Measurements from ENCODE around the gene EGF.

EGF gene

DNA sequence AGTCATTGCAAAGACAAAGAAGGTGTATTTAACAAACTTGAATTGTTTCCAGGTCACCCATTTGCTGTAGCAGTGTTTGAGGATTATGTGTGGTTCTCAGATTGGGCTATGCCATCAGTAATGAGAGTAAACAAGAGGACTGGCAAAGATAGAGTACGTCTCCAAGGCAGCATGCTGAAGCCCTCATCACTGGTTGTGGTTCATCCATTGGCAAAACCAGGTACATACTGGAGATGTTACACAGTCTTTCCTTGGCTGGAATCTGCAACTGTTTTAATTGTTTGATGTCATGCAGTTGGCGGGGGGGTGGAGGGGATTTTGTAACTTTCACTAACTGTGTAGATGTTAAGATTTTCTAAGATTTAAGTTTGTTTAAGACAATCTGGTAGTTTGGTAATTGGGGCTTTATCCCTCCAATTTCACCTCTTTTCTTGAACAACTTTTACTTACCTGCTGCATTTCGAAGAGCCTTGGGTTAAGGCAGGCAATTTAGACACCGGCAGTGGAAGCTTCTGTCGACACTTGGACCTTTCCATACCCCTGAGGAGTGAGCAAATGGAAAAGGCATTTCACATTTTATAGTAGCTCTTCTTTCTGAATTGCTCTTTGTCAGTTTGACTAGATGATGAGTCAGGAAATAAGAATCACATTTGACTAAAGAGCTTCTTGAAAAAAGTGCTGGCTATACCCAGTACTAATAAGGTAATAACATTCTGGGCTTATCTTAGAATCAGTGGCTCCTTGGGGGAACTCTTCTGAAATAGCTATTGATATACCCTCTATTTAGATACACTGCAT, 67.4 kb downstream of the EGF start:
- H4K20me1 ChIP-seq (ENCODE audit: low read depth, low read length) = no peaks in the 10 kb centered on the region
- no peak overlapping the region for H3K27ac ChIP-seq (ENCODE audit: low read depth, low read length)
- H3K27me3 ChIP-seq (ENCODE audit: low read length) = no peaks in the 10 kb centered on the region
- no peak overlapping the region for H2AFZ ChIP-seq (ENCODE audit: low read depth, low read length, severe bottlenecking)
- no peaks in the 10 kb centered on the region for H3F3A ChIP-seq (ENCODE audit: insufficient read depth)
- H3K9me2 ChIP-seq (replicated peaks; ENCODE audit: insufficient read depth, low read length) = no peaks in the 10 kb centered on the region
- no peak overlapping the region for H3K9ac ChIP-seq (ENCODE audit: low read length)
- H3K4me3 ChIP-seq (ENCODE audit: insufficient read depth, low read length, poor library complexity, severe bottlenecking) = no peak overlapping the region
- no peaks in the 10 kb centered on the region for H3K79me2 ChIP-seq (ENCODE audit: insufficient read depth, low read length)
- H3K9me3 ChIP-seq (ENCODE audit: insufficient read depth, low read length) = no peaks in the 10 kb centered on the region
- no peaks in the 10 kb centered on the region for H3K36me3 ChIP-seq (ENCODE audit: low read length)
- H3K4me2 ChIP-seq (ENCODE audit: low read depth, low read length, poor library complexity, severe bottlenecking) = no peak overlapping the region
- no peak for TF ChIP-seq EZH2phosphoT487 (conservative IDR thresholded peaks at IDR 0.05; ENCODE audit: low read length)
- TF ChIP-seq, protein P1, sequence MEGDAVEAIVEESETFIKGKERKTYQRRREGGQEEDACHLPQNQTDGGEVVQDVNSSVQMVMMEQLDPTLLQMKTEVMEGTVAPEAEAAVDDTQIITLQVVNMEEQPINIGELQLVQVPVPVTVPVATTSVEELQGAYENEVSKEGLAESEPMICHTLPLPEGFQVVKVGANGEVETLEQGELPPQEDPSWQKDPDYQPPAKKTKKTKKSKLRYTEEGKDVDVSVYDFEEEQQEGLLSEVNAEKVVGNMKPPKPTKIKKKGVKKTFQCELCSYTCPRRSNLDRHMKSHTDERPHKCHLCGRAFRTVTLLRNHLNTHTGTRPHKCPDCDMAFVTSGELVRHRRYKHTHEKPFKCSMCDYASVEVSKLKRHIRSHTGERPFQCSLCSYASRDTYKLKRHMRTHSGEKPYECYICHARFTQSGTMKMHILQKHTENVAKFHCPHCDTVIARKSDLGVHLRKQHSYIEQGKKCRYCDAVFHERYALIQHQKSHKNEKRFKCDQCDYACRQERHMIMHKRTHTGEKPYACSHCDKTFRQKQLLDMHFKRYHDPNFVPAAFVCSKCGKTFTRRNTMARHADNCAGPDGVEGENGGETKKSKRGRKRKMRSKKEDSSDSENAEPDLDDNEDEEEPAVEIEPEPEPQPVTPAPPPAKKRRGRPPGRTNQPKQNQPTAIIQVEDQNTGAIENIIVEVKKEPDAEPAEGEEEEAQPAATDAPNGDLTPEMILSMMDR (IDR thresholded peaks at IDR 0.05; ENCODE audit: insufficient read depth, low read length, poor library complexity, severe bottlenecking) = no peak

DNA sequence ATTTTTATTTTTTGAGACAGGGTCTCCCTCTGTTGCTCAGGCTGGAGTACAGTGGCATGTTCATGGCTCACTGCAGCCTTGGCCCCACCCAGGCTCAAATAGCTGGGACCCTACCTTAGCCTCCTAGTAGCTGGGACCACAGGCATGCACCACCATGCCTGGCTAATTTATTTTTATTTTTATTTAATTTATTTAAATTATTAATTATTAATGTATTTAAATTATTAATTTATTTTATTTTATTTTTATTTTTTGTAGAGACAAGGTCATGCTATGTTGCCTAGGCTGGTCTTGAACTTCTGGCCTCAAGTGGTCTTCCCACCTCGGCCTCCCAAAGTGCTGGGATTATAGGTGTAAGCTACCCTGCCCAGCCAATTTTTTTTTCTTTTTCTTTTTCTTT, 69.3 kb downstream of the EGF start:
- no peaks in the 10 kb centered on the region for H3F3A ChIP-seq (ENCODE audit: insufficient read depth)
- no peak overlapping the region for H3K4me3 ChIP-seq (ENCODE audit: insufficient read depth, low read length, poor library complexity, severe bottlenecking)
- no peaks in the 10 kb centered on the region for H4K20me1 ChIP-seq (ENCODE audit: low read depth, low read length)
- no peaks in the 10 kb centered on the region for H3K27me3 ChIP-seq (ENCODE audit: low read length)
- H3K9ac ChIP-seq (ENCODE audit: low read length) = no peak overlapping the region
- no peak for TF ChIP-seq EZH2phosphoT487 (conservative IDR thresholded peaks at IDR 0.05; ENCODE audit: low read length)
- TF ChIP-seq, protein P1 (IDR thresholded peaks at IDR 0.05; ENCODE audit: insufficient read depth, low read length, poor library complexity, severe bottlenecking) = no peak
- no peak overlapping the region for H3K4me2 ChIP-seq (ENCODE audit: low read depth, low read length, poor library complexity, severe bottlenecking)
- no peaks in the 10 kb centered on the region for H3K79me2 ChIP-seq (ENCODE audit: insufficient read depth, low read length)
- no peak overlapping the region for H3K27ac ChIP-seq (ENCODE audit: low read depth, low read length)
- no peak overlapping the region for H2AFZ ChIP-seq (ENCODE audit: low read depth, low read length, severe bottlenecking)
- H3K9me2 ChIP-seq (replicated peaks; ENCODE audit: insufficient read depth, low read length) = no peaks in the 10 kb centered on the region
- H3K36me3 ChIP-seq (ENCODE audit: low read length) = no peaks in the 10 kb centered on the region
- no peaks in the 10 kb centered on the region for H3K9me3 ChIP-seq (ENCODE audit: insufficient read depth, low read length)

DNA sequence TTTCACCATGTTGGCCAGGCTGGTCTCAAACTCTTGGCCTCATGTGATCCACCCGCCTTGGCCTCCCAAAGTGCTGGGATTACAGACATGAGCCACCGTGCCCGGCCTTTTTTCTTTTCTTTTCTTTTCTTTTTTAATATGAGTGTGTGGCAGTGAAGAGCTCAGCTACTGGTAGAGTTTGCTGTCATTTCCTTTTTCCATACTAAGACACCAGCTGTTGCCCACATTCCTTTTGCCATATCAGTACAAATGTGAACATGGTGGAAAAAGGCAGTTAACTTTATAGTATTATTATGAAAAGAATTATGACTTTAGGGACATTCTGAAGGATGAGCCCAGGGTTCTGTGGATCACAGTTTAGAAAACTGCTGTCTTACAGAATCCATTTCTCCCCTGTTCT, 69.8 kb downstream of the EGF start:
- no peak overlapping the region for H3K4me2 ChIP-seq (ENCODE audit: low read depth, low read length, poor library complexity, severe bottlenecking)
- H3K79me2 ChIP-seq (ENCODE audit: insufficient read depth, low read length) = no peaks in the 10 kb centered on the region
- H3K9ac ChIP-seq (ENCODE audit: low read length) = no peak overlapping the region
- no peak overlapping the region for H3K27ac ChIP-seq (ENCODE audit: low read depth, low read length)
- H3K36me3 ChIP-seq (ENCODE audit: low read length) = no peaks in the 10 kb centered on the region
- H3F3A ChIP-seq (ENCODE audit: insufficient read depth) = no peaks in the 10 kb centered on the region
- no peak overlapping the region for H2AFZ ChIP-seq (ENCODE audit: low read depth, low read length, severe bottlenecking)
- no peaks in the 10 kb centered on the region for H3K9me3 ChIP-seq (ENCODE audit: insufficient read depth, low read length)
- no peak overlapping the region for H3K4me3 ChIP-seq (ENCODE audit: insufficient read depth, low read length, poor library complexity, severe bottlenecking)
- TF ChIP-seq EZH2phosphoT487 (conservative IDR thresholded peaks at IDR 0.05; ENCODE audit: low read length) = no peak
- TF ChIP-seq, protein P1 (IDR thresholded peaks at IDR 0.05; ENCODE audit: insufficient read depth, low read length, poor library complexity, severe bottlenecking) = no peak
- H3K27me3 ChIP-seq (ENCODE audit: low read length) = no peaks in the 10 kb centered on the region
- H3K9me2 ChIP-seq (replicated peaks; ENCODE audit: insufficient read depth, low read length) = no peaks in the 10 kb centered on the region
- no peaks in the 10 kb centered on the region for H4K20me1 ChIP-seq (ENCODE audit: low read depth, low read length)

All from SU-DHL-6 (cell line).